Liver (tissue), 3 donors: ENCODE measurements around the gene FAM170B.

Experiments used
- CTCF ChIP-seq: fragments of 150-350 bp; IDR thresholded peaks from 2 replicates; pipeline ENCODE4 v1.5.1; 2017; ENCODE audit warnings: improper control_type of control experiment, low read depth, low read length; ENCODE audit not compliant: missing input control
- EGR1 ChIP-seq, 2 donors: IDR thresholded peaks; 2 replicates each; pipeline ENCODE4 v1.6.1; 2016 to 2018; ENCODE audit warnings: antibody characterized with exemption in 2 of 2, low read depth in 2 of 2
- MAX ChIP-seq: IDR thresholded peaks from 2 replicates; pipeline ENCODE4 v1.6.1; 2016; ENCODE audit warnings: antibody characterized with exemption
- RAD21 ChIP-seq, 2 donors: IDR thresholded peaks; 2 replicates each; pipeline ENCODE4 v1.6.1; 2016; ENCODE audit warnings: antibody characterized with exemption in 2 of 2, mild to moderate bottlenecking in 2 of 2
- RXRA ChIP-seq, 2 donors: IDR thresholded peaks; 2 replicates each; pipeline ENCODE4 v1.6.1; 2017 to 2018; ENCODE audit warnings: antibody characterized with exemption in 2 of 2, mild to moderate bottlenecking in 1 of 2
- ZBTB33 ChIP-seq: IDR thresholded peaks from 2 replicates; pipeline ENCODE4 v1.6.1; 2016; ENCODE audit warnings: antibody characterized with exemption
- TF ChIP-seq, protein P1 (sequence below): IDR thresholded peaks from 2 replicates; pipeline ENCODE4 v1.6.1; 2016; ENCODE audit warnings: antibody characterized with exemption, mild to moderate bottlenecking
- donor health status: healthy.
- donor health status: healthy.

GRCh38 chr10:49119746-49120145 is 14.1 kb downstream of the FAM170B start:
- no peak for TF ChIP-seq EGR1 (IDR thresholded peaks at IDR 0.05; ENCODE audit: low read depth in 2 of 2)
- TF ChIP-seq CTCF, result no peak
- TF ChIP-seq RXRA (IDR thresholded peaks at IDR 0.05), result no peak
- TF ChIP-seq, protein P1, sequence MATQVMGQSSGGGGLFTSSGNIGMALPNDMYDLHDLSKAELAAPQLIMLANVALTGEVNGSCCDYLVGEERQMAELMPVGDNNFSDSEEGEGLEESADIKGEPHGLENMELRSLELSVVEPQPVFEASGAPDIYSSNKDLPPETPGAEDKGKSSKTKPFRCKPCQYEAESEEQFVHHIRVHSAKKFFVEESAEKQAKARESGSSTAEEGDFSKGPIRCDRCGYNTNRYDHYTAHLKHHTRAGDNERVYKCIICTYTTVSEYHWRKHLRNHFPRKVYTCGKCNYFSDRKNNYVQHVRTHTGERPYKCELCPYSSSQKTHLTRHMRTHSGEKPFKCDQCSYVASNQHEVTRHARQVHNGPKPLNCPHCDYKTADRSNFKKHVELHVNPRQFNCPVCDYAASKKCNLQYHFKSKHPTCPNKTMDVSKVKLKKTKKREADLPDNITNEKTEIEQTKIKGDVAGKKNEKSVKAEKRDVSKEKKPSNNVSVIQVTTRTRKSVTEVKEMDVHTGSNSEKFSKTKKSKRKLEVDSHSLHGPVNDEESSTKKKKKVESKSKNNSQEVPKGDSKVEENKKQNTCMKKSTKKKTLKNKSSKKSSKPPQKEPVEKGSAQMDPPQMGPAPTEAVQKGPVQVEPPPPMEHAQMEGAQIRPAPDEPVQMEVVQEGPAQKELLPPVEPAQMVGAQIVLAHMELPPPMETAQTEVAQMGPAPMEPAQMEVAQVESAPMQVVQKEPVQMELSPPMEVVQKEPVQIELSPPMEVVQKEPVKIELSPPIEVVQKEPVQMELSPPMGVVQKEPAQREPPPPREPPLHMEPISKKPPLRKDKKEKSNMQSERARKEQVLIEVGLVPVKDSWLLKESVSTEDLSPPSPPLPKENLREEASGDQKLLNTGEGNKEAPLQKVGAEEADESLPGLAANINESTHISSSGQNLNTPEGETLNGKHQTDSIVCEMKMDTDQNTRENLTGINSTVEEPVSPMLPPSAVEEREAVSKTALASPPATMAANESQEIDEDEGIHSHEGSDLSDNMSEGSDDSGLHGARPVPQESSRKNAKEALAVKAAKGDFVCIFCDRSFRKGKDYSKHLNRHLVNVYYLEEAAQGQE, result no peak
- TF ChIP-seq ZBTB33, result no peak
- no peak for TF ChIP-seq RAD21 (IDR thresholded peaks at IDR 0.05)
- TF ChIP-seq MAX, result no peak
